GM12865 (cell line): ENCODE measurements around the gene IL1RAPL2.
A peak's percentile ranks its signal among the peaks of the same experiment; 100 is the strongest.

Experiments used
- DNase-seq: peaks from one replicate; pipeline ENCODE4 v3.0.0; 2010; ENCODE audit warnings: low read depth
- H3K4me3 ChIP-seq: 2 replicates; pipeline ENCODE4 v1.5.1; 2011; ENCODE audit warnings: mild to moderate bottlenecking, low read depth, low read length, control low read depth
- CTCF ChIP-seq: IDR thresholded peaks from 2 replicates; pipeline ENCODE4 v1.5.1; 2011; ENCODE audit warnings: low read length, control low read depth, low read depth, inconsistent platforms; ENCODE audit not compliant: insufficient read depth; ENCODE audit errors: missing control alignments

IL1RAPL2 gene

GRCh38 chrX:105695451-105695850 lies 1129.5 kb downstream of the IL1RAPL2 start:
- no peak for TF ChIP-seq CTCF
- DNase-seq, result no peak

GRCh38 chrX:105696870-105697269 lies 1130.9 kb downstream of the IL1RAPL2 start:
- no peak for TF ChIP-seq CTCF
- H3K4me3 ChIP-seq, result no peak overlapping the region
- peak; percentile 0 for DNase-seq

More at GRCh38 chrX:105695451-105695850, 1129.5 kb downstream of the IL1RAPL2 start:
- H3K4me3 ChIP-seq, result no peak overlapping the region

GRCh38 chrX:105697984-105698781 lies 1132.2 kb downstream of the IL1RAPL2 start:
- no peak for DNase-seq
- TF ChIP-seq CTCF, result no peak
- H3K4me3 ChIP-seq, result no peak overlapping the region

- no peak for TF ChIP-seq CTCF
- no peak overlapping the region for H3K4me3 ChIP-seq
- DNase-seq, result no peak
Observed at GRCh38 chrX:105700331-105700730, 1134.3 kb downstream of the IL1RAPL2 start.

GRCh38 chrX:105701310-105702052 lies 1135.5 kb downstream of the IL1RAPL2 start:
- no peak for DNase-seq

GRCh38 chrX:105703876-105704275 lies 1137.9 kb downstream of the IL1RAPL2 start:
- no peak for DNase-seq
- TF ChIP-seq CTCF, result no peak
- no peak overlapping the region for H3K4me3 ChIP-seq

More at GRCh38 chrX:105701310-105702052, 1135.5 kb downstream of the IL1RAPL2 start:
- no peak overlapping the region for H3K4me3 ChIP-seq
- no peak for TF ChIP-seq CTCF

GRCh38 chrX:105706041-105706440 lies 1140.0 kb downstream of the IL1RAPL2 start:
- no peak overlapping the region for H3K4me3 ChIP-seq
- no peak for TF ChIP-seq CTCF
- no peak for DNase-seq
